CD14-positive monocyte (primary cell): ENCODE data around the gene RNF222. TPM values are rescaled to one million over a fixed set of nuclear protein-coding genes. Genes with fewer than 3 reads are reported as not detected.

ENCODE experiments used
- DNase-seq, 3 donors: peaks; one replicate each; pipeline ENCODE4 v3.0.0-alpha.2; 2011 to 2022
- H2AFZ ChIP-seq: 2 replicates; pipeline ENCODE4 v1.6.0; 2012; ENCODE audit warnings: mild to moderate bottlenecking, low read depth, low read length, inconsistent platforms; ENCODE audit not compliant: insufficient read depth, poor library complexity, severe bottlenecking
- H3K27ac ChIP-seq, 2 donors: 1 replicate in 1 of 2; 2 replicates in 1 of 2; pipeline ENCODE4 v1.5.1; 2012 to 2013; ENCODE audit warnings: low read length in 2 of 2, control low read depth in 1 of 2, inconsistent platforms in 1 of 2, low read depth in 1 of 2, mild to moderate bottlenecking in 1 of 2
- H3K27me3 ChIP-seq, 2 donors: one replicate each; pipeline versions ENCODE4 v1.6.0 to v1.6.1; 2011 to 2013; ENCODE audit warnings: low read length in 2 of 2; ENCODE audit not compliant: control insufficient read depth in 2 of 2, insufficient read depth in 2 of 2
- H3K36me3 ChIP-seq, 2 donors: replicated peaks in 1 of 2; 1 replicate in 1 of 2; 2 replicates in 1 of 2; pipeline versions ENCODE4 v1.5.1 to v1.6.1; 2012 to 2013; ENCODE audit warnings: low read length in 2 of 2, control low read depth in 1 of 2, inconsistent platforms in 1 of 2, mild to moderate bottlenecking in 1 of 2; ENCODE audit not compliant: insufficient read depth in 2 of 2, control insufficient read depth in 1 of 2
- H3K4me1 ChIP-seq, 2 donors: 1 replicate in 1 of 2; 2 replicates in 1 of 2; pipeline versions ENCODE4 v1.5.1 to v1.6.1; 2012 to 2013; ENCODE audit warnings: low read length in 2 of 2, control low read depth in 1 of 2, inconsistent platforms in 1 of 2, mild to moderate bottlenecking in 1 of 2, moderate library complexity in 1 of 2; ENCODE audit not compliant: insufficient read depth in 2 of 2, control insufficient read depth in 1 of 2
- H3K4me2 ChIP-seq: replicated peaks from 2 replicates; pipeline ENCODE3; 2012; ENCODE audit warnings: low read length, moderate library complexity, mild to moderate bottlenecking; ENCODE audit not compliant: poor library complexity, severe bottlenecking; ENCODE audit errors: extremely low read depth
- H3K4me3 ChIP-seq, 3 experiments: fragments of 200-600 bp in 1 of 3; sonication (generic) in 1 of 3; replicated peaks in 1 of 3; 1 replicate in 2 of 3; 2 replicates in 1 of 3; pipeline ENCODE4 v1.5.1; 2011 to 2013; ENCODE audit warnings: low read length in 3 of 3, mild to moderate bottlenecking in 3 of 3, control low read depth in 2 of 3, low read depth in 2 of 3, inconsistent platforms in 1 of 3, moderate library complexity in 1 of 3
- H3K79me2 ChIP-seq: 2 replicates; pipeline ENCODE4 v1.6.0; 2012; ENCODE audit warnings: mild to moderate bottlenecking, control low read depth, inconsistent platforms, low read length, moderate library complexity; ENCODE audit not compliant: insufficient read depth
- H3K9ac ChIP-seq: 2 replicates; pipeline ENCODE4 v1.6.0; 2017; ENCODE audit warnings: low read length, mild to moderate bottlenecking; ENCODE audit not compliant: insufficient read depth, poor library complexity, severe bottlenecking
- H3K9me3 ChIP-seq, 2 donors: replicated peaks in 1 of 2; 1 replicate in 1 of 2; 2 replicates in 1 of 2; pipeline versions ENCODE4 v1.5.1 to v1.6.1; 2012 to 2013; ENCODE audit warnings: low read length in 2 of 2, control low read depth in 1 of 2; ENCODE audit not compliant: control insufficient read depth in 1 of 2, insufficient read depth in 1 of 2
- H4K20me1 ChIP-seq: 2 replicates; pipeline ENCODE4 v1.6.0; 2012; ENCODE audit warnings: mild to moderate bottlenecking, low read length, control low read depth, moderate library complexity; ENCODE audit not compliant: insufficient read depth
- H3K27ac Mint-ChIP-seq, 7 donors: one replicate each; pipeline ENCODE4 v1.8.0; 2020; ENCODE audit warnings: mild to moderate bottlenecking in 7 of 7, mixed read lengths in 7 of 7, moderate library complexity in 6 of 7, inconsistent platforms in 2 of 7
- H3K27me3 Mint-ChIP-seq, 3 donors: one replicate each; pipeline ENCODE4 v1.8.0; 2021 to 2022; ENCODE audit warnings: low read depth in 3 of 3, mild to moderate bottlenecking in 3 of 3, mixed read lengths in 3 of 3, moderate library complexity in 3 of 3, inconsistent platforms in 1 of 3
- H3K36me3 Mint-ChIP-seq, 2 donors: one replicate each; pipeline ENCODE4 v1.8.0; 2020; ENCODE audit warnings: mixed read lengths in 2 of 2, inconsistent platforms in 1 of 2, mild to moderate bottlenecking in 1 of 2
- H3K4me1 Mint-ChIP-seq: one replicate; pipeline ENCODE4 v1.8.0; 2020; ENCODE audit warnings: mild to moderate bottlenecking, mixed read lengths
- H3K4me3 Mint-ChIP-seq, 2 donors: one replicate each; pipeline ENCODE4 v1.8.0; 2020; ENCODE audit warnings: mild to moderate bottlenecking in 2 of 2, mixed read lengths in 2 of 2, moderate library complexity in 1 of 2
- H3K9me3 Mint-ChIP-seq, 7 donors: one replicate each; pipeline ENCODE4 v1.8.0; 2020 to 2022; ENCODE audit warnings: mixed read lengths in 7 of 7, mild to moderate bottlenecking in 6 of 7, moderate library complexity in 6 of 7, inconsistent platforms in 2 of 7
- WGBS: methylation state at CpG from one replicate; pipeline ENCODE4 v1.1.5; 2013; ENCODE audit warnings: missing lambda C conversion rate; ENCODE audit not compliant: insufficient coverage; 5-methylcytosine and 5-hydroxymethylcytosine counted together
- intact Hi-C, 2 donors: fragments of 100-400 bp; cut with micrococcal nuclease; formaldehyde crosslinking; loops; one replicate each; pipeline versions ENCODE4 v1.15.0 to v1.15.1; 2023
- polyA minus RNA-seq: library from RNA; depleted of rRNA, polyadenylated mRNA; stranded (reverse); fragments of >200 nt; gene quantifications from 2 replicates; pipeline ENCODE4 v1.2.3, GENCODE V29; 2012
- polyA plus RNA-seq, 3 donors: library from polyadenylated mRNA; depleted of rRNA in 1 of 3; unstranded in 2 of 3; stranded (reverse) in 1 of 3; fragments of 300-500 nt in 2 of 3; fragments of >200 nt in 1 of 3; fragmentation: Illumina TruSeq in 2 of 3; gene quantifications; 1 replicate in 2 of 3; 2 replicates in 1 of 3; pipeline ENCODE4 v1.2.3, GENCODE V29; 2012 to 2021
- total RNA-seq, 12 experiments: library from RNA in 1 of 12; stranded (reverse) in 1 of 12; fragments of 120-200 nt in 1 of 12; gene quantifications; one replicate each; pipeline ENCODE4 v1.2.4 and lab custom pipeline; 2013 to 2026; ENCODE audit warnings: mixed read lengths in 6 of 12, inconsistent platforms in 1 of 12
- TF ChIP-seq, protein P1 (sequence below): fragments of 200-600 bp; IDR thresholded peaks from one replicate; pipeline ENCODE4 v1.8.0; 2022; ENCODE audit warnings: antibody characterized with exemption, mild to moderate bottlenecking

RNF222 gene, protein sequence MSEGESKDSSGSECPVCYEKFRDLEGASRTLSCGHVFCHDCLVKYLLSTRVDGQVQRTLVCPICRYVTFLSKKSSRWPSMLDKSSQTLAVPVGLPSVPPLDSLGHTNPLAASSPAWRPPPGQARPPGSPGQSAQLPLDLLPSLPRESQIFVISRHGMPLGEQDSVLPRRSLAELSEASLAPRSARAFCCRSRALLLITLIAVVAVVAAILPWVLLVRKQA
- total RNA-seq (2013) = not detected
- polyA plus RNA-seq (not detected), polyA minus RNA-seq (not detected in 2 replicates), total RNA-seq (lab: John Stamatoyannopoulos, UW) (0 to 0.35 (median 0.03) reads per million in 11 experiments)

DNA sequence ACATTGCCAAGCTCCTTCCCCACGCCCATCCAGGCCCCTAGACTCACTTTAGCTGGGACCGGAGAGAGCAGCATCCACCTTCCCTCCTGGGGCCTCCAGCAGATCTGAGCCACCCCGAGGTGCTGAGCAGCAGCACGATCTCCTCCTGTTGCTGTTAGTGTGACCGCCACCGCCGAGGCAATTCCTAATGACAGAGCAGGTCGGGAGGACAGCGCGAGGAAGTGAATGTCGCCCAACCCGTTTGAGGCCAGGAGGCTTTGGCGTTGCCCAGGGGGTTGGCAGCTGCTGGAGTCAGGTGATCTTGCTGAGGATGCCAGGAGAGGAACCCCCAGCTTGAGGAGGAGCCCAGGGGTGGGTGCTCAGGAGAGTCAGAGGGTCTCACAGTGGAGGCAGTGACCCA, at the start of gene RNF222:
TSS of gene RNF222 (minus strand) at position 192 of the 400 bp plus-strand sequence. CDS start 4,366 bp downstream, outside the sequence.
- WGBS = 54% methylated on average over 13 of the region's 13 CpGs
- intact Hi-C loops = no loop called here
- TF ChIP-seq, protein P1, sequence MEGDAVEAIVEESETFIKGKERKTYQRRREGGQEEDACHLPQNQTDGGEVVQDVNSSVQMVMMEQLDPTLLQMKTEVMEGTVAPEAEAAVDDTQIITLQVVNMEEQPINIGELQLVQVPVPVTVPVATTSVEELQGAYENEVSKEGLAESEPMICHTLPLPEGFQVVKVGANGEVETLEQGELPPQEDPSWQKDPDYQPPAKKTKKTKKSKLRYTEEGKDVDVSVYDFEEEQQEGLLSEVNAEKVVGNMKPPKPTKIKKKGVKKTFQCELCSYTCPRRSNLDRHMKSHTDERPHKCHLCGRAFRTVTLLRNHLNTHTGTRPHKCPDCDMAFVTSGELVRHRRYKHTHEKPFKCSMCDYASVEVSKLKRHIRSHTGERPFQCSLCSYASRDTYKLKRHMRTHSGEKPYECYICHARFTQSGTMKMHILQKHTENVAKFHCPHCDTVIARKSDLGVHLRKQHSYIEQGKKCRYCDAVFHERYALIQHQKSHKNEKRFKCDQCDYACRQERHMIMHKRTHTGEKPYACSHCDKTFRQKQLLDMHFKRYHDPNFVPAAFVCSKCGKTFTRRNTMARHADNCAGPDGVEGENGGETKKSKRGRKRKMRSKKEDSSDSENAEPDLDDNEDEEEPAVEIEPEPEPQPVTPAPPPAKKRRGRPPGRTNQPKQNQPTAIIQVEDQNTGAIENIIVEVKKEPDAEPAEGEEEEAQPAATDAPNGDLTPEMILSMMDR = no peak
- no peak within 1 kb of the TSS for H3K27ac Mint-ChIP-seq
- peaks cover 10% of the 10 kb centered on the region for H3K4me1 Mint-ChIP-seq
- no peak within 1 kb of the TSS for H3K27ac ChIP-seq
- H3K4me3 ChIP-seq = no peak within 1 kb of the TSS
- no peaks in the 10 kb centered on the region for H4K20me1 ChIP-seq
- H3K9me3 Mint-ChIP-seq = peaks cover 0 to 5% (median 0%) of the 10 kb centered on the region in 7 donors
- H3K27me3 ChIP-seq = peaks cover 0 to 10% of the 10 kb centered on the region in 2 donors
- H3K4me1 ChIP-seq = peaks cover 0 to 4% of the 10 kb centered on the region in 2 donors
- no peaks in the 10 kb centered on the region for H3K9me3 ChIP-seq
- no peak within 1 kb of the TSS for H3K4me2 ChIP-seq
- H2AFZ ChIP-seq = no peak within 1 kb of the TSS
- no peak for DNase-seq
- peaks cover 10 to 19% (median 15%) of the 10 kb centered on the region in 3 donors for H3K27me3 Mint-ChIP-seq
- no peaks in the 10 kb centered on the region for H3K36me3 ChIP-seq
- H3K4me3 Mint-ChIP-seq = no peak within 1 kb of the TSS
- H3K79me2 ChIP-seq = no peaks in the 10 kb centered on the region
- H3K9ac ChIP-seq = no peak within 1 kb of the TSS
- H3K36me3 Mint-ChIP-seq = no peaks in the 10 kb centered on the region

DNA sequence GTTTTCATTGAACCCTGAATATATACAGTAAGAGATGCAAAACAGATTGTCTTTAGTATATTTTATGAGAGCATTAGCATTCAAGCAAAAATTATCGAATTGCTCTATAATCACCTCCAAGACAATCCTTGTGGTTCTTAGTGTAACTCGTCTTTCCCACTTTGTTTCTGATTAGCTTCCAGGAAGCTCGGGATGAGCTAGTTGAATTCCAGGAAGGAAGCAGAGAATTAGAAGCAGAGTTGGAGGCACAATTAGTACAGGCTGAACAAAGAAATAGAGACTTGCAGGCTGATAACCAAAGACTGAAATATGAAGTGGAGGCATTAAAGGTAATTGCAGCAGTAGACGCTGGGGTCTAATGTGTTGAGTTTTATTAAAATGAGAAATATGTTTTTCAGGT, 47.9 kb upstream of the RNF222 start:
- TF ChIP-seq, protein P1 = no peak
- Histone ChIP-seq H3K4me2 (no peak overlapping the region), H4K20me1 (peaks cover 91% of the 10 kb centered on the region), H3K4me1 (peaks cover 0 to 9% of the 10 kb centered on the region in 2 donors), H2AFZ (no peak overlapping the region), H3K79me2 (peaks cover 43% of the 10 kb centered on the region), H3K9ac (no peak overlapping the region), H3K9me3 (no peaks in the 10 kb centered on the region), H3K27ac (no peak overlapping the region), H3K27me3 (no peaks in the 10 kb centered on the region), H3K4me3 (no peak overlapping the region), H3K36me3 (peaks cover 60 to 79% of the 10 kb centered on the region in 2 donors)
- Mint-ChIP-seq H3K36me3 (peaks cover 63 to 74% of the 10 kb centered on the region in 2 donors), H3K4me3 (no peak overlapping the region), H3K9me3 (no peaks in the 10 kb centered on the region), H3K27me3 (no peaks in the 10 kb centered on the region), H3K4me1 (peaks cover 15% of the 10 kb centered on the region), H3K27ac (no peak overlapping the region)
- DNase-seq = no peak
- 100% methylated on average over 3 of the region's 4 CpGs for WGBS
- intact Hi-C loops = no loop called here
